GM18526 (cell line): Measurements from ENCODE around the gene EPHA2.

Experiments used
- POLR2A ChIP-seq: IDR thresholded peaks from 3 replicates; pipeline ENCODE4 v1.6.1; 2011; ENCODE audit not compliant: insufficient read length; ENCODE audit errors: extremely low read depth

Gene EPHA2

GRCh38 chr1:16174886-16175598 lies 19.2 kb upstream of the EPHA2 start:
- TF ChIP-seq POLR2A = no peak

GRCh38 chr1:16174261-16174868 lies 18.5 kb upstream of the EPHA2 start:
- TF ChIP-seq POLR2A = no peak

DNA sequence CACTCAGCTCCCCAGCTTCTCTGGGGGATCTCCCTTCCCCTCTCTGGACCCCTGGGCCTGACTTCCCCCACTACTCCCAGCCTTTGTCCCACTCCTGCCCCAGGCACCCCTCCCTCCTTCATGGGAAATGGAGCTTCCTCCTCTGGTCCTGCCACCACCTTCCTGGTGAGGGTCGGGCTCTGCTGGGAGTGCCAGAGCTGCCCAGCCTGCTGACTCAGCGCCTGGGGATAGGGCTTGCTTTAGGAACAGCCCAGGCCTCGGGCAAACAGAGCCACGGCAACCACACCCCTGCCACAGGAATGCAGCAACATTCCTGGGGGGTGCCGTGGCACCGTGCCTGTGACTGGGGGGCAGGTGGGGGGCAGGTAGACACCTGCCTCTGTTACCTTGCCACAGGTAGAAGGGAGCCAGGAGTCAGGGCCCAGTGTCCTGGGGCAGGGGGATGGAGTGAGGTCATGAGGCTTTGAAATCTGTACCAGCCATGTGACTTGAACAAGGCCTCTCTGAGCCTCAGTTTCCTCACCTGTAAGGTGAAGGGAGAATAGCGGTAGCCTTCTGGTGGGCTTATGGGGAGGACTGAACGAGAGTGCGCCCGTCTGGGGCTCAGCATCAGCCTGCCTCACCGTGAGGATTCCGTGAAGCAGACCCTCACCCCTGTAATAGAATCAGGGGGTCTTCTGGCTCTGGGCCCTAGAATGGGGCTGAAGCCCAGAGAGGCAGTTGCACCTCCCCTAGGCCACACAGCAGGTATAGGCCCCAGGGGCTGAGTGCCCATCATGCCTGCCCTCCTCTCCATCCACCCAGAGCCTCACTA lies 17.8 kb upstream of the EPHA2 start:
- TF ChIP-seq POLR2A = no peak

GRCh38 chr1:16172964-16173446 lies 17.1 kb upstream of the EPHA2 start:
- TF ChIP-seq POLR2A = no peak

GRCh38 chr1:16172218-16172830 lies 16.5 kb upstream of the EPHA2 start:
- TF ChIP-seq POLR2A = no peak

GRCh38 chr1:16171314-16172151 lies 15.7 kb upstream of the EPHA2 start:
- TF ChIP-seq POLR2A = no peak

DNA sequence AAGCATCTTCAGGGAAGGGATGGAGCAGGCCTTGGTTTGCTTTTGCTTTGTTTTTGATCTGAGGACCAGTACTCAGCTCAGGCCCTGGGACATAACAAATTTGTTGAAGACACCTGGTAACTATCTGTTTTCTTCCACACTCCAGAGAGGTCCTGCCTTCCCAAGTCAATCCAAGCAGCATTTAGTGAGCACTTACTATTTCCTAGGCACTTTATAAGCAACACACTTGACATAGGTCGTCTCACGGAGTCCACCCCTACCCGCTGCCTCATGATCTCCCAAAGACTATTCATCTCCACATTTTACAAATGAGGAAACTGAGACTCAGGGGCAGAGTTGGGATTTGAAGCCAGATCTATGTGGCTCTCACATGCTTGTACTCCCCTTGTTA lies 14.4 kb upstream of the EPHA2 start:
- no peak for TF ChIP-seq POLR2A

DNA sequence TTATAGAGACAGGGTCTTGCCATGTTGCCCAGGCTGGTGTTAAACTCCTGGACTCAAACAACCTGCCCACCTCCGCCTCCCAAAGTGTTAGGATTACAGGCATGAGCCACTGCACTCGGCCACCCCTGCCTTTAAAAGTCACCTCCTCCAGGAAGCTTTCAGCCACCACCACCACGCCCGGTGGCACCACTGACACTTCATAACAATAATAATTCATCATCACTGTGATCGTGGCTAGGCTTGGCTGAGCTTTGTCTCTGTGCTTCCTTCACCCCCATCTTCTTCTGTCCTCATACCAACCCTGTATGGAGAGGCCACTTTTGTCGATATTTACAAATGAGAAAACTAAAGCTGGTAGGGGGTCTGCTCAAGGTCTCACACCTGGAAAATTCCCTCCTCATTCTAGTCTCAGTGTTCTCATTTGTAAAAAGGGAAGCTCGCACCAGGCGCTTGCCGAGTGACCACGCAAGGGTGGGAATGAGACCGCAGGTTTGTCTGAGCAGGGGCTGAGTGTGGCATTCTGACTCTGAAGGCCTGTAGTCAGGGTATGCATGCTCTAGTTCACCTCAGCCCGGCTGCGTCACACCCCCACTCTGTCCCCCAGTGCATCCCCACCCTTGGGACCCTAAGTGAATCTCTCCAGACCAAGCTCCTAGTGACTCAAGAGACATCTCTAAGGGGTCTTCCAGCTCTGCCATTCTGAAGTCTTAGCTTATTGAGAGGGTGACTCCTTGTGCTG lies 12.9 kb upstream of the EPHA2 start:
- no peak for TF ChIP-seq POLR2A

- TF ChIP-seq POLR2A = no peak
Observed at GRCh38 chr1:16167331-16168143, 11.7 kb upstream of the EPHA2 start.

- no peak for TF ChIP-seq POLR2A
Observed at GRCh38 chr1:16166117-16166516, 10.2 kb upstream of the EPHA2 start.

GRCh38 chr1:16165548-16165947 lies 9.7 kb upstream of the EPHA2 start:
- no peak for TF ChIP-seq POLR2A

- TF ChIP-seq POLR2A = no peak
Observed at GRCh38 chr1:16165073-16165364, 9.2 kb upstream of the EPHA2 start.

- no peak for TF ChIP-seq POLR2A
Observed at GRCh38 chr1:16164213-16165072, 8.6 kb upstream of the EPHA2 start.
